Stimulated activated naive B cell treated with anti-CD40 and anti-IgM and Interleukin-4, amounts not matched to agents 10 μg/mL and 1 μg/mL and 100 μg/mL, for 72 hours (primary cell): Measurements from ENCODE around the gene NXPH2.
"Not testable (repeated sequence)": the region's sequence is repeated elsewhere in the genome, so short reads cannot be mapped to it uniquely, and the experiment has no call there.

Experiments used
- ATAC-seq, 2 donors: fragments of 150-1000 bp; cut with Tn5 transposase; replicated peaks; 2 replicates each; pipeline ENCODE4 v1.10.0; 2021; ENCODE audit warnings: moderate library complexity in 1 of 2
- DNase-seq: peaks from one replicate; pipeline ENCODE4 v3.0.0; 2021
- H3K27ac Mint-ChIP-seq: one replicate; pipeline ENCODE4 v1.8.0; 2022; ENCODE audit warnings: mild to moderate bottlenecking, mixed read lengths
- H3K27me3 Mint-ChIP-seq, 2 donors: one replicate each; pipeline ENCODE4 v1.8.0; 2022; ENCODE audit warnings: mixed read lengths in 2 of 2
- H3K36me3 Mint-ChIP-seq, 2 donors: one replicate each; pipeline ENCODE4 v1.8.0; 2022; ENCODE audit warnings: mixed read lengths in 2 of 2, mild to moderate bottlenecking in 1 of 2
- H3K4me1 Mint-ChIP-seq, 2 donors: one replicate each; pipeline ENCODE4 v1.8.0; 2022; ENCODE audit warnings: mixed read lengths in 2 of 2, mild to moderate bottlenecking in 1 of 2
- H3K4me3 Mint-ChIP-seq, 2 donors: one replicate each; pipeline ENCODE4 v1.8.0; 2022; ENCODE audit warnings: mild to moderate bottlenecking in 2 of 2, mixed read lengths in 2 of 2, moderate library complexity in 1 of 2
- H3K9me3 Mint-ChIP-seq, 2 donors: one replicate each; pipeline ENCODE4 v1.8.0; 2022; ENCODE audit warnings: mixed read lengths in 2 of 2, mild to moderate bottlenecking in 1 of 2

NXPH2 gene

GRCh38 chr2:138658187-138658894 is 121.8 kb downstream of the NXPH2 start:
- ATAC-seq (no peak), DNase-seq (no peak)
- no peaks in the 10 kb centered on the region for H3K9me3 Mint-ChIP-seq
- no peak overlapping the region for H3K27ac Mint-ChIP-seq
- no peak overlapping the region for H3K4me3 Mint-ChIP-seq
- no peaks in the 10 kb centered on the region for H3K4me1 Mint-ChIP-seq
- peaks cover 0 to 6% of the 10 kb centered on the region in 2 donors for H3K27me3 Mint-ChIP-seq
- H3K36me3 Mint-ChIP-seq, result no peaks in the 10 kb centered on the region

- Mint-ChIP-seq H3K4me3 (no peak overlapping the region), H3K4me1 (no peaks in the 10 kb centered on the region), H3K27me3 (peaks cover 0 to 7% of the 10 kb centered on the region in 2 donors), H3K36me3 (no peaks in the 10 kb centered on the region), H3K9me3 (no peaks in the 10 kb centered on the region), H3K27ac (no peak overlapping the region)
- ATAC-seq (no peak), DNase-seq (no peak)
Measured at GRCh38 chr2:138654146-138654545, 126.0 kb downstream of the NXPH2 start.

GRCh38 chr2:138652378-138652777 is 127.8 kb downstream of the NXPH2 start:
- DNase-seq, result no peak
- Mint-ChIP-seq H3K4me3 (no peak overlapping the region), H3K9me3 (no peaks in the 10 kb centered on the region), H3K27me3 (peaks cover 0 to 7% of the 10 kb centered on the region in 2 donors), H3K36me3 (no peaks in the 10 kb centered on the region), H3K27ac (no peak overlapping the region), H3K4me1 (no peaks in the 10 kb centered on the region)
- ATAC-seq, result no peak

- H3K27ac Mint-ChIP-seq, result no peak overlapping the region
- no peak overlapping the region for H3K4me3 Mint-ChIP-seq
- peaks cover 0 to 7% of the 10 kb centered on the region in 2 donors for H3K27me3 Mint-ChIP-seq
- no peaks in the 10 kb centered on the region for H3K36me3 Mint-ChIP-seq
- H3K4me1 Mint-ChIP-seq, result no peaks in the 10 kb centered on the region
- ATAC-seq, result no peak
- H3K9me3 Mint-ChIP-seq, result no peaks in the 10 kb centered on the region
- no peak for DNase-seq
Measured at GRCh38 chr2:138649571-138649970, 130.6 kb downstream of the NXPH2 start.

- H3K27ac Mint-ChIP-seq, result no peak overlapping the region
- no peak overlapping the region for H3K4me3 Mint-ChIP-seq
- DNase-seq, result no peak
- H3K4me1 Mint-ChIP-seq, result no peaks in the 10 kb centered on the region
- H3K36me3 Mint-ChIP-seq, result no peaks in the 10 kb centered on the region
- H3K27me3 Mint-ChIP-seq, result peaks cover 0 to 7% of the 10 kb centered on the region in 2 donors
- ATAC-seq, result no peak
- H3K9me3 Mint-ChIP-seq, result no peaks in the 10 kb centered on the region
Measured at GRCh38 chr2:138648606-138649005, 131.6 kb downstream of the NXPH2 start.

- not testable (repeated sequence) for H3K27ac Mint-ChIP-seq, DNase-seq, H3K4me1 Mint-ChIP-seq, H3K4me3 Mint-ChIP-seq, H3K9me3 Mint-ChIP-seq, H3K36me3 Mint-ChIP-seq, H3K27me3 Mint-ChIP-seq, ATAC-seq
Measured at GRCh38 chr2:138644776-138645175, 135.4 kb downstream of the NXPH2 start.

GRCh38 chr2:138640921-138641676 is 139.1 kb downstream of the NXPH2 start:
- Mint-ChIP-seq H3K36me3 (no peaks in the 10 kb centered on the region), H3K9me3 (no peaks in the 10 kb centered on the region), H3K27ac (no peak overlapping the region), H3K27me3 (peaks cover 8 to 13% of the 10 kb centered on the region in 2 donors), H3K4me3 (no peak overlapping the region), H3K4me1 (no peaks in the 10 kb centered on the region)
- DNase-seq (no peak), ATAC-seq (no peak)

GRCh38 chr2:138637686-138638085 is 142.5 kb downstream of the NXPH2 start:
- no peak overlapping the region for H3K4me3 Mint-ChIP-seq
- no peak for ATAC-seq
- no peaks in the 10 kb centered on the region for H3K36me3 Mint-ChIP-seq
- no peak for DNase-seq
- peaks cover 10 to 14% of the 10 kb centered on the region in 2 donors for H3K27me3 Mint-ChIP-seq
- H3K9me3 Mint-ChIP-seq, result peaks cover 0 to 2% of the 10 kb centered on the region in 2 donors
- H3K27ac Mint-ChIP-seq, result no peak overlapping the region
- no peaks in the 10 kb centered on the region for H3K4me1 Mint-ChIP-seq

GRCh38 chr2:138637061-138637460 is 143.1 kb downstream of the NXPH2 start:
- no peaks in the 10 kb centered on the region for H3K4me1 Mint-ChIP-seq
- no peaks in the 10 kb centered on the region for H3K36me3 Mint-ChIP-seq
- DNase-seq (no peak), ATAC-seq (no peak)
- H3K27me3 Mint-ChIP-seq, result peaks cover 9 to 13% of the 10 kb centered on the region in 2 donors
- no peak overlapping the region for H3K27ac Mint-ChIP-seq
- peaks cover 0 to 2% of the 10 kb centered on the region in 2 donors for H3K9me3 Mint-ChIP-seq
- H3K4me3 Mint-ChIP-seq, result no peak overlapping the region

- H3K4me3 Mint-ChIP-seq, result no peak overlapping the region
- ATAC-seq, result no peak
- H3K4me1 Mint-ChIP-seq, result no peaks in the 10 kb centered on the region
- peaks cover 0 to 2% of the 10 kb centered on the region in 2 donors for H3K9me3 Mint-ChIP-seq
- no peaks in the 10 kb centered on the region for H3K36me3 Mint-ChIP-seq
- H3K27me3 Mint-ChIP-seq, result peaks cover 14 to 18% of the 10 kb centered on the region in 2 donors
- H3K27ac Mint-ChIP-seq, result no peak overlapping the region
- DNase-seq, result no peak
Measured at GRCh38 chr2:138633049-138633448, 147.1 kb downstream of the NXPH2 start.

GRCh38 chr2:138632066-138632620 is 148.0 kb downstream of the NXPH2 start:
- H3K27me3 Mint-ChIP-seq, result peaks cover 18 to 21% of the 10 kb centered on the region in 2 donors
- no peak for DNase-seq
- H3K27ac Mint-ChIP-seq, result no peak overlapping the region
- peaks cover 0 to 2% of the 10 kb centered on the region in 2 donors for H3K9me3 Mint-ChIP-seq
- no peaks in the 10 kb centered on the region for H3K36me3 Mint-ChIP-seq
- H3K4me1 Mint-ChIP-seq, result no peaks in the 10 kb centered on the region
- H3K4me3 Mint-ChIP-seq, result no peak overlapping the region
- ATAC-seq, result no peak

- no peaks in the 10 kb centered on the region for H3K36me3 Mint-ChIP-seq
Measured at GRCh38 chr2:138630164-138630563, 150.0 kb downstream of the NXPH2 start.

GRCh38 chr2:138626148-138626547 is 154.0 kb downstream of the NXPH2 start:
- DNase-seq (no peak), ATAC-seq (peak; percentile 49 to 56)
- H3K27ac Mint-ChIP-seq, result no peak overlapping the region
- H3K9me3 Mint-ChIP-seq, result peaks cover 0 to 2% of the 10 kb centered on the region in 2 donors
- peaks cover 0 to 2% of the 10 kb centered on the region in 2 donors for H3K36me3 Mint-ChIP-seq
- H3K4me3 Mint-ChIP-seq, result no peak overlapping the region
- H3K4me1 Mint-ChIP-seq, result peaks cover 5 to 14% of the 10 kb centered on the region in 2 donors
- peaks cover 23 to 25% of the 10 kb centered on the region in 2 donors for H3K27me3 Mint-ChIP-seq

More at GRCh38 chr2:138630164-138630563, 150.0 kb downstream of the NXPH2 start:
- no peaks in the 10 kb centered on the region for H3K4me1 Mint-ChIP-seq
- no peak overlapping the region for H3K27ac Mint-ChIP-seq
- H3K27me3 Mint-ChIP-seq, result peaks cover 23 to 24% of the 10 kb centered on the region in 2 donors
- H3K9me3 Mint-ChIP-seq, result peaks cover 0 to 2% of the 10 kb centered on the region in 2 donors
- H3K4me3 Mint-ChIP-seq, result no peak overlapping the region
- ATAC-seq (no peak), DNase-seq (no peak)

GRCh38 chr2:138622613-138623012 is 157.6 kb downstream of the NXPH2 start:
- peak; percentile 57 to 65 for ATAC-seq
- H3K27me3 Mint-ChIP-seq, result peaks cover 10 to 25% of the 10 kb centered on the region in 2 donors
- H3K27ac Mint-ChIP-seq, result no peak overlapping the region
- peaks cover 0 to 2% of the 10 kb centered on the region in 2 donors for H3K9me3 Mint-ChIP-seq
- H3K36me3 Mint-ChIP-seq, result peaks cover 0 to 2% of the 10 kb centered on the region in 2 donors
- DNase-seq, result no peak
- peaks cover 5 to 15% of the 10 kb centered on the region in 2 donors for H3K4me1 Mint-ChIP-seq
- no peak overlapping the region for H3K4me3 Mint-ChIP-seq
